GM19468 (cell line): ENCODE data around the gene SLC30A10.
"Not testable (repeated sequence)": the region's sequence is repeated elsewhere in the genome, so short reads cannot be mapped to it uniquely, and the experiment has no call there.

Experiments
- ATAC-seq: cut with Tn5 transposase; IDR thresholded peaks from one replicate; pipeline ENCODE4 v1.9.1; 2021; ENCODE audit warnings: mild to moderate bottlenecking, moderate library complexity, moderate number of reproducible peaks; ENCODE audit not compliant: unreplicated experiment; ENCODE audit errors: extremely low read depth

Gene SLC30A10

DNA sequence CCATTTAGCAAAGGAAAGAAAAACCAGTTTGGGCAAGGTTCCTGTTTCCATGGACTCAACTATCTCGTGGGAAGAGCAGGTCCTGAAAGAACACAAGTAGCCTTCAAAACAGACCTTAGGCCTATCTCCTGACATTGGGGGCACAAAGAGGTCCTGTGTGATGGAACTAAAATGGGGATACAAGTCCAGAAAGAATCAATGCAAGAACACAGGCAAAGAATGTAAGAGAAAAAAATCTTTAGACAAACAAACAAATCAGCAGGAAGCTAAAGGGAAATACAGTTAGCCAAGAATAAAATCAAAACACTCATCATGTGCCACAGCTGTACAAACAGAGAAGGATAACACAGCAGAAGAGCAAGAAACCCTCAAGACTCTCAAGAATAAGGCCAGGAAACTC is 28.2 kb downstream of the SLC30A10 start:
- ATAC-seq, result no peak

- no peak for ATAC-seq
Observed at GRCh38 chr1:219898375-219898774, 30.0 kb downstream of the SLC30A10 start.

- ATAC-seq, result no peak
Observed at GRCh38 chr1:219897914-219898313, 30.4 kb downstream of the SLC30A10 start.

DNA sequence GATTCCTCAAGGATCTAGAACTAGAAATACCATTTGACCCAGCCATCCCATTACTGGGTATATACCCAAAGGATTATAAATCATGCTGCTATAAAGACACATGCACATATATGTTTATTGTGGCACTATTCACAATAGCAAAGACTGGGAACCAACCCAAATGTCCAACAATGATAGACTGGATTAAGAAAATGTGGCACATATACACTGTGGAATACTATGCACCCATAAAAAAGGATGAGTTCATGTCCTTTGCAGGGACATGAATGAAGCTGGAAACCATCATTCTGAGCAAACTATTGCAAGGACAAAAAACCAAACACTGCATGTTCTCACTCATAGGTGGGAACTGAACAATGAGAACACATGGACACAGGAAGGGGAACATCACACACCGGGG is 36.1 kb downstream of the SLC30A10 start:
- ATAC-seq, result not testable (repeated sequence)

GRCh38 chr1:219891846-219892245 is 36.5 kb downstream of the SLC30A10 start:
- not testable (repeated sequence) for ATAC-seq

GRCh38 chr1:219888667-219889066 is 39.7 kb downstream of the SLC30A10 start:
- not testable (repeated sequence) for ATAC-seq

- no peak for ATAC-seq
Observed at GRCh38 chr1:219885680-219886079, 42.7 kb downstream of the SLC30A10 start.

DNA sequence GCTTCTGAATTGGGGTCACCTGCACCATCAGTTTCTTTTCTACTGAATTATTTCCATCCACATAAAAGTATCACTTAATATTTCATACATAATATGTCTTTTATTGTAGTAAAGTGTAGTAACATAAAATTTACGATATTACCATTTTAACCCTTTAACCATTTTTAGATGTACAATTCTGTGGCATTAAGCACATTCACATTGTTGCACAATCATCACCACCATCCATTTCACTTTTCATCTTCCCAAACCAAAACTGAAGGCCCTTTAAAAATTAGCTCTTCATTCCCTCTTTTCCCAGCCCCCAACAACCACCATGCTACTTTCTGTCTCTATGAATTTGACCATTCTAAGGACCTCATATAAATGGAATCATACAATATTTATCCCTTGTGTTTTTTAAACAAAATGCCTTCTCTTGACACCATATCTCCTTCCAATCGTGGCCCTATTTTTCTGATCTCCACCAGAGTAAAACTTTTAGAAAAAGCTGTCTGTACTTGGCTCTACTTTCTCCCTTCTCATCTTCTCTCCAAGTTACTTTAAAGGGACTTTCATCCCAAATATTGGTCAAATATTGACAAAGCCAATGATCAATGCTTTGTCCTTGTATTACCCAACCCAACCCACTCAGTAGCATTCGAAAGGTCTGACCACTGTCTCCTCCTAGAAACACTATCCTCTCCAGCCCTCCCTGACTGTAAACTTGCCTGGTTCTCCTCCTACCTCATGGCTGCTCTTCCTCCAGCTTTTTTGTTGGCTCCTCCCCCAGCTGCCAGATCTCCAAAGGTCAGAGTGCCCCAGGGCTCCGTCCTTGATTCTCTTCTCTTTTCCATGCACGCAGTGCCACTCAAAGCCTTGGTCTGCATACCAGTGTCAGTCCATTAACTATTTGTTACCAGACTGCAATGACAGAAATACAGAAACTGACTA is 44.7 kb downstream of the SLC30A10 start:
- ATAC-seq, result no peak

DNA sequence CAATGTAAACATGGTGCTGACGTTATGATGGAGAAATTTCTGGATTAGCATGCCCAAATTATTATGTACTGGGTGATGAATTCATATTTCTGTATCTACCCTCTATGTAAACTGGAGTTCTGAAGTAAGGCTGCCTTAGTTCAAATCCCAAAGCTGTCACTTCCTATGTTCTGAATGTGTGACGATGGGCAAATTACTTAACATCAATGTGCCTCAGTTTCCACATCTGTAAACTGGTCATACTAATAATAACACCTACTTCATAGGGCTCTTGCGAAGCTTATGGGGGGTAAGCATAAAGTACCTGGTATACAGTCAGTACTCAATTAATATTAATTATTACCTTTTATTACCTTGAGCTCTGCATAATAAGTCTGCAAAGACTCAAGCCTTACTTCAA is 45.6 kb downstream of the SLC30A10 start:
- no peak for ATAC-seq

- ATAC-seq, result no peak
Observed at GRCh38 chr1:219882096-219882495, 46.3 kb downstream of the SLC30A10 start.

DNA sequence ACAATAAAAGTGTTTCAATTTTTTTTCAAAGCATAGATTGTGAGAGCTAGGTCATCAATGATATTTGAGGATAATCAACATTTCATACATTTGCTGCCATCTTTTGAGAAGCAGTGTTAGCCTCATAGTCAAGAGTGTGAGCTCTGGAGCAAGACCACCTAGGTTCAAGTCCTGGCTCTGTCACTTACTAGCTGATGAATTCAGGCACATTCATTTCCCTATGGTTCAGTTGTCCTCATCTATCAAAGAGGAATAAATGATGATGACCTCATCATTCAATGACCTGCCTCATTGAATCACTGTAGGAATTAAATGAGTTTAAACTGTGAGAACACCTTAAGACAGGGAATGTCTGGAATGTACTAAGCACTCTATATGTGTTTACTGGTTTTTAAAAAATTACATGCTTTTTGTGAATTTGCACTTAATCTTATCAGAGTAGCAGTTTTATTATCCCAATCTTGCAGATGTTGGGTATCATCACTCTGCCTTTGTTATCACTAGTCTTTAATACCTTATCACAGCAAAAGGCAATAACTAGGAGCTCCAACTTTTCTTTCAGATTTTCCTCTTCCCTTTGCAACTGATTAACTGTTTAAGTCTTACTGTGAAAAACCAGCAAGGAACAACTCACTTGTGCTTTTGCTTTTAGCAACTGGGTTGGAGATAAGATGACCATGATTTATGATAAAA is 47.4 kb downstream of the SLC30A10 start:
- no peak for ATAC-seq

DNA sequence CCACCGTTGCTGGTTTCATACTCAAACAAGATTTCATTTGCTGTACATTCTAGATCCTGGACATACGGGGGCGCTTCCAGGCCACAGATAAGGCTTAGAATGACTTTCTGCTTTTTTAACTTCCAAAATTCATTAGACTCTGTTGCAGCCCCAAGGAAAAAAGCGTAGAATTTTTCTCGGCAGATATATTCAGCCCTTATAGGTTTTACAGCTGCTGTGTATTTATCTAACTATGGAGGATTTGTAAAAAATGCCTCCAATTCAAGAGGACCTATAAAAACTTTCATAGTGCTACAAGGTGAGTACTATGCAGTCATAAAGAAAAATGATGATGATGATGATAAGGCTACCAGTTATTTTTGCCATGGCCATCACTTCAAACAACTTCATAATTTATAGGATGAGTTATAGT is 51.6 kb downstream of the SLC30A10 start:
- ATAC-seq, result no peak

DNA sequence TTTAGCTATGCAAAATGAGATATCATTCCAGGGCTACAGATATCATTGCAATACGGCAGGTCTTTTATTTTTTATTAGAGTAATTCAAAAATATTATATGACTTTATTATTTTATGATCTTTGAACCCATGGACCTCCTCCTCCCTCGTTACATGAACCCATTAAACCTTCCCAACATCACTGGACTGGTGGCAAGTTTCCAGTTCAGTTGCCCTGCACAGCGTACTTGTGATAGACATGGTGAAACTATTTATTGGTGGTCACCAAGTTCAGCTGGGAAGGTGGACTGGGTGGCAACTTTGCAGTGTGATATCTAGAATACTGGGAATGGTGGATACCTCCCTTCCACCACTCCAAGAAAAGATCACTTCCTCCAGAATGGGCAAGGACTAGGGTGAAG is 52.5 kb downstream of the SLC30A10 start:
- no peak for ATAC-seq

DNA sequence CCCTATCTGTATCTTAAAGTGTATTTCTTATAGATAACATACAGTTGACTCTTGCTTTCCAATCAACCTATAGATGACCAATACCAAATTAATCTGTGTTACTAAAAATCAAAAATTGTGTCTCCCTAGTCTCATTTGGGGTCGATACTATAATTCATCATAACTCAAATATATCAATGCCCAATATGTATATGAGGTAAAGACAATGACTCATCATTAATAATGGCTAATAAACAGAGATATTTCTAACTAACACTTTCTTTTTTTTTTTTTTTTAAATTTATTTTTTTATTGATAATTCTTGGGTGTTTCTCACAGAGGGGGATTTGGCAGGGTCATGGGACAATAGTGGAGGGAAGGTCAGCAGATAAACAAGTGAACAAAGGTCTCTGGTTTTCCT is 55.8 kb downstream of the SLC30A10 start:
- not testable (repeated sequence) for ATAC-seq

- ATAC-seq, result no peak
Observed at GRCh38 chr1:219871427-219872057, 56.8 kb downstream of the SLC30A10 start.

DNA sequence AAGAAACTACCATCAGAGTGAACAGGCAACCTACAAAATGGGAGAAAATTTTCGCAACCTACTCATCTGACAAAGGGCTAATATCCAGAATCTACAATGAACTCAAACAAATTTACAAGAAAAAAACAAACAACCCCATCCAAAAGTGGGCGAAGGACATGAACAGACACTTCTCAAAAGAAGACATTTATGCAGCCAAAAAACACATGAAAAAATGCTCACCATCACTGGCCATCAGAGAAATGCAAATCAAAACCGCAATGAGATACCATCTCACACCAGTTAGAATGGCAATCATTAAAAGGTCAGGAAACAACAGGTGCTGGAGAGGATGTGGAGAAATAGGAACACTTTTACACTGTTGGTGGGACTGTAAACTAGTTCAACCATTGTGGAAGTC is 59.7 kb downstream of the SLC30A10 start:
- not testable (repeated sequence) for ATAC-seq
